AG08396 (cell line): ENCODE data around the gene PLXNB2.
"Not testable (repeated sequence)": the region's sequence is repeated elsewhere in the genome, so short reads cannot be mapped to it uniquely, and the experiment has no call there.

Source experiments
- DNase-seq: peaks from one replicate; pipeline ENCODE4 v3.0.0; 2012; ENCODE audit warnings: low spot score, mixed read lengths

The PLXNB2 gene

GRCh38 chr22:50278956-50279619, 28.4 kb downstream of the PLXNB2 start:
- no peak for DNase-seq

GRCh38 chr22:50278461-50278860, 29.0 kb downstream of the PLXNB2 start:
- DNase-seq, result no peak

- DNase-seq, result no peak
These were observed 29.7 kb downstream of the PLXNB2 start for GRCh38 chr22:50277761-50278160.

DNA sequence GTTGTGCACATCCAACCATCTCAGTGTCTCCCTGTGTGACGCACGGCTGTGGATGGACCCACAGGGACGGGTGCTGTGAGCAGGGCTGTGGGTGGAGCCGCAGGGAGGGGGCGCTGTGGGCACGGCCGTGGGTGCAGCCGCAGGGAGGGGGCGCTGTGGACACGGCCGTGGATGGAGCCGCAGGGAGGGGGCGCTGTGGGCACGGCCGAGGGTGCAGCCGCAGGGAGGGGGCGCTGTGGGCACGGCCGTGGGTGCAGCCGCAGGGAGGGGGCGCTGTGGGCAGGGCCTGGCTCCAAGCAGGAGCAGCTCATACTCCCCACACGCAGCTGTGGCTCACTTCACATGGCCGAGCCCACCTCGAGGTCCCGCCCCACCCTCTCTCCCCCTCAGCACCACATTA, 31.3 kb downstream of the PLXNB2 start:
- DNase-seq, result peak; percentile 66

DNA sequence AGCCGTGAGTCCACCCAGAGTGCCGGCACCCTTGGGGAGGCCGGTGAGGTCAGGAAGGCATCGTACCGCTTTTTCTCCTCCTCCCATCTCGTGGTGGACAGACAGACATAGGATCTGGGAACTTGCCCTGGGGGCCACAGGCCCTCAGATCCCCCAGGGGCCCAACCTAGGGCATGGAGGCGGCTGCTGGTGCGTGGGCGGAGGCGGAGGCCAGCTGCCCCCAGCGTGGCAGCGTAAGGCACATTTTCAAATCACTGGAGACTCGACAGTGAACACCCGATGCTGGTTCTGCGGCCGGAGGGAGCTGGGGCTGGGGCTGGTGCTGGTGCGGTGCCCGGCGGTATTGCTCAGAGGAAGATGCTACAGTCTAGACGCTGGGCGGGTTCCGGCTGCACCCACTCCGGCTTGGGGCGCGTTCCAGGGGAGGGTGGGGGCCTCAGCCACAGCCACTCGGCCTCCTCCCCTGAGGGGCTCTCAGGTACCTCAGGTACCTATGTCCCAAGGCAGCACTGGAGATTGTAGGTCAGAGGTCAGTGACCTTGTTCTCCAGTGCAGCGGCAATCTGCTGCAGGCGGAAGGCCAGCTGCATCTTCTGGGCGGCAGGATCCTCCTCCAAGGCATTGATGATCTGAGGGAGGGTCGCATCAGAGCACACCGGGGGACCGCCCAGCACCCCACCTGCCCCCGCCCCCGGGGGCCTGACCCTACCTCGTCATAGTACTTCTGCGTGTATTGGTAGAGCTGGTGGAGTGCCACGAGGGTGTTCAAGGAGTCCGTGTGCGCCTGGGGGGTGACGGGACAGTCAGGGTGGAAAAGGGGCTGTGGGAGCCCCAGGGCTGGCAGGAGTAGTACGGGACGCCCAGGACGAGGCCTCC, 32.0 kb downstream of the PLXNB2 start:
- no peak for DNase-seq

DNA sequence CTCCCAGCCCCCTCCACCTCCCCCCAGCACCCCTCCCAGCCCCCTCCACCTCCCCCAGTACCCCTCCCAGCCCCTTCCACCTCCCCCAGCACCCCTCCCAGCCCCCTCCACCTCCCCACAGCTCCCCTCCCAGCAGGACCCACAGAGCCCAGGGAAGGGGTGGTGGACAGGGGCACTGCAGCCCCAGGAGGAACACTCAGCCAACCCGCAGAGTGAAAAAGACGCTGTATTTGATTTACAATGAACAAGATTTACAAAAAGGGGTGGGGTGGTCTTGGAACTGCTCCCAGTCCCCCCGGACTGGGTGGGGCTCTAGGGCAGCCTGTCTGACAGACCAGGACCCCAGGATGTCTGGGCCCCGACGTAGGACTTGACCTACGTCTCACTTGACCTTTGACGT, 32.7 kb downstream of the PLXNB2 start:
- no peak for DNase-seq

- peak; percentile 73 for DNase-seq
These were observed 33.1 kb downstream of the PLXNB2 start for GRCh38 chr22:50274311-50274710.

- DNase-seq, result not testable (repeated sequence)
These were observed 33.7 kb downstream of the PLXNB2 start for GRCh38 chr22:50273781-50274180.

- DNase-seq, result not testable (repeated sequence)
These were observed 34.1 kb downstream of the PLXNB2 start for GRCh38 chr22:50273352-50273751.

- no peak for DNase-seq
These were observed 35.2 kb downstream of the PLXNB2 start for GRCh38 chr22:50272044-50272802.

- peak; percentile 87 for DNase-seq
These were observed 35.9 kb downstream of the PLXNB2 start for GRCh38 chr22:50271519-50271970.

GRCh38 chr22:50270666-50271394, 36.6 kb downstream of the PLXNB2 start:
- peak; percentile 86 for DNase-seq

- peak; percentile 83 for DNase-seq
These were observed 37.3 kb downstream of the PLXNB2 start, which contains the start of gene MAPK11 for GRCh38 chr22:50269970-50270665. Gene MAPK11 (minus strand): TSS chr22:50270380. CDS start chr22:50270292, 88 bp downstream.

- DNase-seq, result no peak
These were observed 37.9 kb downstream of the PLXNB2 start for GRCh38 chr22:50269573-50269969.

DNA sequence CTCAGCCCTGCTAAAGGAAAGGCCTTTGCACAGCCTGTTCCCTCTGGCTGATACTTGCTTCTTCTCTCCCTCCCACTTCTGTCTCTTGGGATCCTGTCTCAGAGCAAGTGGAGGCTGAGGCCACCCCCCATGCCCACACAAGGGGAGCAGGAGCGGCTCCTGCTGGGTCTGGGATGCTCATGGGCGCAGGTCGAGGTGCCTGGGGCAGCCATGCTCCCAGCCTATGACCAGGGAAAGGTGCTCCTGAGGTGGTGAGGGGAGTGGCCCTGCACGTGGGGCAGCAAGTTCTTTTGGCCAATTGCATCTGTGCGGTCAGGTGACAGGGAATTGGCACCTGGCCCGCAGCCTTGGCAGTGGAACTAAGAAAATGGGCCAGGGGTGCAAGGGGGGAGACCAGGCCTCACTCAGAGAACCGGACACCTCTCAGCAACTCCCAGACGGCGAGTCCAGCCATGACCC, 38.8 kb downstream of the PLXNB2 start:
- no peak for DNase-seq

DNA sequence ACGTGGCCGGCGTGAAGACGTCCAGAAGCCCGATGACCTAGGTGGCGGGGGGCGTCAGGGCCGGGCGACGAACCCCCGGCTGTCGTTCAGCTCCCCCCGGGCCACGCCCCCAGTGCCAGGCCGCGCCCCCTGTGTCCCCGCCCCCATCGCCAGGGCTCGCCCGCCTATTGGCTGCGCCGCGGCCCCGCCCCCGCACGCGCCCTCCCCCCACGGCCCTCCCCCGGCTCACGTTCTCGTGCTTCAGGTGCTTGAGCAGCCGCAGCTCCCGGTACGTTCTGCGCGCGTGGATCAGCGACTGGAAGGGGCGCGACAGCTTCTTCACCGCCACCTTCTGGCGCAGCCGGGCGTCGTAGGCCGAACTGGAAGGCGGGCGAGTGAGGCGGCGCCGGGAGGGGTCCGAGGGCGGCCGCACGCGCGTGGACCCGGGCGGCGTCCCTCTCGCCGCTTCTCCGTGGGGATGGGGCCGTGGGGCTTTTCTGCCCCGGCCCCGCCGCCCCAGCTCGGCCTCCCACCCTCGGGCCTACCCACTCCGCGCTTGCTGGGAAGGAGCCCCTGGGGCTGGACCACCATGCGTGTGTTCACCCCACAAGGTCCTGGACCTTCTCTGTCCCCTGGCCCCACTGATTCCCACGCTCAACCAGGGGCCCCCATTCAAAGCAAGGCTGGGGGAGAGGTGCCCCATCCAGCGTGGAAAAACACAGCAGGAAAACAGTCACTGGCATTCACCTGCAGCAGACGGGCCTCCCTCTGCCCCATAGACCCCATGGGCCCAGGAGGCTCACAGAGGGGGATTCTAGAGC, 39.7 kb downstream of the PLXNB2 start:
- DNase-seq, result peak; percentile 94

DNA sequence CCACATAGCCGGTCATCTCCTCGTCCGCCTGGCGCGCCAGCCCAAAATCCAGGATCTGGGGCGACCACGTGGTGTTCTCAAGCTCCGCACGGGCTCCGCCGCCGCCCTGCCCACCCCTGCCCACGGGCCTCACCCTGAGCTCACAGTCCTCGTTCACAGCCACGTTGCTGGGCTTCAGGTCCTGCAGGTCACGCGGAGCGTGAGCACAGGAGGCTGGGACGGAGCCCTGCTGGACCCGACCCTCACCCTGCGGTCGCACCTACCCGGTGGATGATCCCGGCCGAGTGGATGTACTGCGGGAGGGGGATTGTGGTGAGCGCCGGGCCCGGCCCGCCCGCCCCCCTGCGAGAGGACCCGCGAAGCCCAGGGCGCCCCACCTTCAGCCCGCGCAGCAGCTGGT, 40.5 kb downstream of the PLXNB2 start:
- DNase-seq, result no peak

GRCh38 chr22:50264946-50265669, 42.3 kb downstream of the PLXNB2 start:
- DNase-seq, result no peak

GRCh38 chr22:50264104-50264745, 43.2 kb downstream of the PLXNB2 start:
- no peak for DNase-seq
